GM12873 (cell line): ENCODE results near the gene THBD.

Source experiments
- TF ChIP-seq, protein P1 (sequence below): IDR thresholded peaks from 2 replicates; pipeline ENCODE4 v1.5.1; 2012; ENCODE audit warnings: low read depth, mild to moderate bottlenecking, moderate library complexity, low read length, control low read depth; ENCODE audit not compliant: insufficient read depth; ENCODE audit errors: missing control alignments

The THBD gene, protein sequence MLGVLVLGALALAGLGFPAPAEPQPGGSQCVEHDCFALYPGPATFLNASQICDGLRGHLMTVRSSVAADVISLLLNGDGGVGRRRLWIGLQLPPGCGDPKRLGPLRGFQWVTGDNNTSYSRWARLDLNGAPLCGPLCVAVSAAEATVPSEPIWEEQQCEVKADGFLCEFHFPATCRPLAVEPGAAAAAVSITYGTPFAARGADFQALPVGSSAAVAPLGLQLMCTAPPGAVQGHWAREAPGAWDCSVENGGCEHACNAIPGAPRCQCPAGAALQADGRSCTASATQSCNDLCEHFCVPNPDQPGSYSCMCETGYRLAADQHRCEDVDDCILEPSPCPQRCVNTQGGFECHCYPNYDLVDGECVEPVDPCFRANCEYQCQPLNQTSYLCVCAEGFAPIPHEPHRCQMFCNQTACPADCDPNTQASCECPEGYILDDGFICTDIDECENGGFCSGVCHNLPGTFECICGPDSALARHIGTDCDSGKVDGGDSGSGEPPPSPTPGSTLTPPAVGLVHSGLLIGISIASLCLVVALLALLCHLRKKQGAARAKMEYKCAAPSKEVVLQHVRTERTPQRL

DNA sequence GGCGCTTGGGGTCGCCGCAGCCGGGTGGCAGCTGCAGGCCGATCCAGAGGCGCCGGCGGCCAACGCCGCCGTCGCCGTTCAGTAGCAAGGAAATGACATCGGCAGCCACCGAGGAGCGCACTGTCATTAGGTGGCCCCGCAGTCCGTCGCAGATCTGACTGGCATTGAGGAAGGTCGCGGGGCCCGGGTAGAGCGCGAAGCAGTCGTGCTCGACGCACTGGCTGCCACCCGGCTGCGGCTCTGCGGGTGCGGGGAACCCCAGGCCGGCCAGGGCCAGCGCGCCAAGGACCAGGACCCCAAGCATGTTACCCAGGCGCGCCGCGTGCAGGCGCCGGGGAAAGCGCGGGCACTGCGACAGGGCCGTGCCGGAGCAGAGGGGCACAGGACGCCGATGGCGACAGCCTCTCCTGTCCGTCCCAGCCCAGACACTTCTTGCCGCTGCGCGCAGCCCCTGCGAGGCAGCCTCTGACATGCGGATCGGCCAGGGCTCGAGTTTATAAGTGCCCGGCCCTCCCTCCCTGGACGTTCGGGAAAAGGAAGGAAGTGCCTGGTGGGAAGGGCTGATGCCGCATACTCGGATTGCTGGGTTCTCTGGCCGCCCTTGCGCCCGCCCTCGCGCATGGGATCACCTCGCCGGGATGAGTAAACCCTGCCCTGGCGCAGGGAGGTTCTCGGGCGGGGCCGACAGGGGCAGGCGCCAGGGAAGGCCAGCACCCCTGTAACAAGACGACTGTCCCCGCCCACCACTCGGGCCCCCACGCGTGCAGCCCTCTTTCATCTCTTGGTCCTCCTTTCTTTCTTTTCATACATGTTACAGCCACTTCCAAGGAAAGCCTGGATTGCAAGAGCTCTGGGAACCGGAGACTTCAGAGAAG is at the start of gene THBD:
Gene THBD, minus strand, starts transcription at position 472 of the 875 bp plus-strand sequence. Its CDS starts 168 bp downstream, at position 304.
- TF ChIP-seq, protein P1, sequence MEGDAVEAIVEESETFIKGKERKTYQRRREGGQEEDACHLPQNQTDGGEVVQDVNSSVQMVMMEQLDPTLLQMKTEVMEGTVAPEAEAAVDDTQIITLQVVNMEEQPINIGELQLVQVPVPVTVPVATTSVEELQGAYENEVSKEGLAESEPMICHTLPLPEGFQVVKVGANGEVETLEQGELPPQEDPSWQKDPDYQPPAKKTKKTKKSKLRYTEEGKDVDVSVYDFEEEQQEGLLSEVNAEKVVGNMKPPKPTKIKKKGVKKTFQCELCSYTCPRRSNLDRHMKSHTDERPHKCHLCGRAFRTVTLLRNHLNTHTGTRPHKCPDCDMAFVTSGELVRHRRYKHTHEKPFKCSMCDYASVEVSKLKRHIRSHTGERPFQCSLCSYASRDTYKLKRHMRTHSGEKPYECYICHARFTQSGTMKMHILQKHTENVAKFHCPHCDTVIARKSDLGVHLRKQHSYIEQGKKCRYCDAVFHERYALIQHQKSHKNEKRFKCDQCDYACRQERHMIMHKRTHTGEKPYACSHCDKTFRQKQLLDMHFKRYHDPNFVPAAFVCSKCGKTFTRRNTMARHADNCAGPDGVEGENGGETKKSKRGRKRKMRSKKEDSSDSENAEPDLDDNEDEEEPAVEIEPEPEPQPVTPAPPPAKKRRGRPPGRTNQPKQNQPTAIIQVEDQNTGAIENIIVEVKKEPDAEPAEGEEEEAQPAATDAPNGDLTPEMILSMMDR, result no peak

DNA sequence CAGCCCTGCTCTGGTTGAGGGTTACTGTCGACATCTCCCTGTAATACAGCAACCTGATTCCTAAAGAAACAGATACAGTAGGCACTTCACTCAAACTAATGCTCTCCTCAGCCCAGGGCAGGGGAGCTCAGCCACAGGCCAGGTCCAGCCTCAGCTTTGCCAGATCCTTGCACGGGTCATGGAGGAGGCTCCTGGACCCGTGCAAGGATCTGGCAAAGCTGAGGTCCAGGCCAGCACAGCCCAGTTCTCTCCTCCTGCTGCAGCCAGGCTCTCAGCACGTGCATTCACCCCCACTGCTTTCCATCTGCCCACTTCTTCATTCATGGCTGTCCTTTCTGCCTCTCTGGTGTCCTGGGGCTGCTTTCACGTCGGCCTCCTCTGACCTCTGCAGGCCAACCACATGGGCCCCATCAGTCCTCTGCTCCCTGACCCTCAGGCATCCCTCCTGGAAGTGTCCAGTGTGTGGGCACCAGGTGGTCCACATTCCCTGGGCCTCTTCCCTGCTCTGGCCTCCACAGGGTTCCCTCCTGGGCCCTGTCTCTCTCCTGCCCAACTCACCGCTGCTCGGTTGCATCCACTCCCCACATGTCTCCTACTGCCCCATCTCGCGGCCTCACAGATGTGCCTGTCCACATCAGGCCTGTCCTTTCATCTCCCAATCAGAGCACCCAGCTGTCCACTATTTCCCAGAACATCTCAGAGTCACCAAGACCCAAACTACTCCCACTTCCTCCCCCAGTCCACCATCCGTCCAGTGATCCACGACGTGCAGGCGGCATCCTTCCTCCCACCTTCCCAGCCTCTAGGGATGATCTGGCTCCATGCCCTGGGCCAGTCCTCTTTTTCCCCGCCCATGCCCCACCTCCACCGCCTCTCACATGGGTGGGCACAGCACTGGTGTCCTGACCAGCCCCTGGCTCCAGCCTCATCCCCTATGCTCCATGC is 48.4 kb upstream of the THBD start:
- TF ChIP-seq, protein P1, result no peak

DNA sequence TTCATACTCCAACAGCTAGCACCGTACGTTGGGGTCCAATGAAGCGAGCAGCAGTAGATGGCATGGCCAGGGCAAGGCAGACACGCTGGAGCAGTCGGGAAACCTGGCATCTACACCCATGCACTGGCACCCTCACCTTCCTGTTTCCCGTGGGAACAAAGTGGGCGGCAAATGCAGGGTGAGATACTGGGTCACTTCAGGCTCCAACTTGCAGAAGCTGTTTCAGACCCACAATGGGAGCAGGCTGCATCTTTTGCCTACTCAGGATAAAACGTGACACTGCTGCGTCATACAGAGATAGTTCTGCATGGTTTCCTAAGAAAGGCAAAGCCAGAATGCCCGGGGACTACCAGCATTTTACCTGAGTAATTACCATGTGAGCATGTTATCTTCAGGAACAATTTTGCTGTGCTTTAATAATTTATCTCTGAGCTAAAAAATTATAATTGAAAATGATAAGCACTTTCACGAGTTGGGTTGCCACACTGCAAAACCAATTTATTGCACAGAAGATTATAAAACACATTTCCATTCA is 47.6 kb upstream of the THBD start:
- TF ChIP-seq, protein P1, result no peak

DNA sequence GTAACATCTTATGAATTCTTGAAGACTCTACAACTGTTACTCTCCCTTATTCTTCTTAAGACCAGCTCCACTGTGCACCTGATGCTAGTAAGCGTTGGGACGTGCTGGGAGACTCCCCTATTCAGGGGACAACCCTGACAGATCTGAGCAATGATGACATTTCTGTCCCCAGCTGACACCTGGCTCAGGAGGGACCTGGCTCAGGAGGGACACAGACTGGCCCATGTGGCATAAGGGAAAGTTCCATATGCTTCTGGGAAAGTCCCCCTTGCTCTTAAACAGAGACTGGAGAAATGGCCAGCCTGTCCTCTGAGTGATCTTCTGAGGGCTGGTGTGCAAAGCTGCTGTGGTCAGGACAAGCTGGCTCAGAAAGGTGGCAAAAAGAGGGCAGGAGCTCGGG is 46.6 kb upstream of the THBD start:
- TF ChIP-seq, protein P1, result no peak

DNA sequence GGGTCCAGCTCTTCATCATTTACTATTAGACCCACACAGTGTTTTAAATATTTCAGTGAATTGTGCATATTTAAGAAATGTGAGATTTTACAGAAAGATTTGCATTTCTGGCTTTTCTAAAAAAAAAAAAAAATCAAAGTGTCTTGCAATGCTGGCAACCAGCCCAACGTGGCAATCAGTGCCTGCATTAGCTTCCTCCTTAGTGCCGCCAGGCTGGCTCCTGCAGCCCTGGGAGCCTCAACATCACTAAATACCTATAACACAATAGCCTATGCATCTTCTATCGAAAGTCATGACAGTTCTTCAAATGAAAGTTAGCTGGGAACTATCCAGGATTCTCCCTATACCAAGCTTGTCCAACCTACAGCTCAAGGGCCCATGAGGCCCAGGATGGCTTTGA is 46.0 kb upstream of the THBD start:
- TF ChIP-seq, protein P1, result no peak

DNA sequence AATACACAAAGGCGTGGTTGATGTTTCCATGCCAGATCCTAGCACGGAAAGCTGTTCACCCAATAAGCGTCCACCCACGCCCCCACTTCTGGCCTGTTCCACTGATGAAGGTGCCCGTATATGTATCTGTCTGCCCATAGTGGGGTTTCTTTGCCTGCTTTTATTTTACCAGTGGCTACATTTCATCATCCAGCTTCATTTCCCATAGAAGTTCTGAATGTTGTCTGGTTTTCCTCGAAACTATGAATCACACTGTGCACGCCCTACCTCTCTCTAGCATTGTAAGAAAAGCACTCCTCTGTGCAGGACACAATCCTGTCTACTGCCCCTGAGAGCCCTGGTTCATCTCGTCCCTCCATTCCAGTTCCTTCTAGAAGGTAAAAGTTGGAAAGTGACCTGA is 45.5 kb upstream of the THBD start:
- TF ChIP-seq, protein P1, result no peak
